Smooth muscle cell (in vitro differentiated cells): ENCODE data around the gene RNU6-8. TPM values are rescaled to one million over a fixed set of nuclear protein-coding genes. Genes with fewer than 3 reads are reported as not detected.

ENCODE experiments used
- DNase-seq: peaks from one replicate; lab custom pipeline; 2025; ENCODE audit not compliant: unreplicated experiment; lab: John Stamatoyannopoulos, UW
- H2AFZ ChIP-seq: fragments of 200-600 bp; sonication (generic); 2 replicates; pipeline ENCODE4 v1.6.0; 2016; ENCODE audit warnings: antibody characterized with exemption, low read depth, mild to moderate bottlenecking
- H3F3A ChIP-seq: fragments of 200-600 bp; sonication (generic); 2 replicates; pipeline ENCODE4 v1.6.0; 2017; ENCODE audit warnings: antibody characterized with exemption, low read depth
- H3K27ac ChIP-seq: fragments of 200-600 bp; sonication (generic); 2 replicates; pipeline ENCODE4 v1.5.1; 2016; ENCODE audit warnings: low read depth, mild to moderate bottlenecking
- H3K27me3 ChIP-seq: fragments of 200-600 bp; sonication (generic); 2 replicates; pipeline ENCODE4 v1.6.1; 2016; ENCODE audit warnings: low read depth, mild to moderate bottlenecking
- H3K36me3 ChIP-seq: fragments of 200-600 bp; sonication (generic); 2 replicates; pipeline ENCODE4 v1.5.1; 2016; ENCODE audit warnings: low read depth
- H3K4me1 ChIP-seq: fragments of 200-600 bp; sonication (generic); 2 replicates; pipeline ENCODE4 v1.5.1; 2016; ENCODE audit warnings: low read depth
- H3K4me2 ChIP-seq: fragments of 200-600 bp; sonication (generic); 2 replicates; pipeline ENCODE4 v1.6.0; 2016; ENCODE audit warnings: mild to moderate bottlenecking
- H3K4me3 ChIP-seq: fragments of 200-600 bp; sonication (generic); 2 replicates; pipeline ENCODE4 v1.5.1; 2016; ENCODE audit warnings: mild to moderate bottlenecking
- H3K79me2 ChIP-seq: fragments of 200-600 bp; sonication (generic); 2 replicates; pipeline ENCODE4 v1.6.0; 2016; ENCODE audit warnings: low read depth, mild to moderate bottlenecking
- H3K9ac ChIP-seq: fragments of 200-600 bp; sonication (generic); 2 replicates; pipeline ENCODE4 v1.6.0; 2016; ENCODE audit warnings: low read depth
- H3K9me3 ChIP-seq: fragments of 200-600 bp; sonication (generic); replicated peaks from 2 replicates; pipeline ENCODE4 v1.5.1; 2016; ENCODE audit warnings: low read depth
- H4K20me1 ChIP-seq: fragments of 200-600 bp; sonication (generic); 2 replicates; pipeline ENCODE4 v1.6.0; 2016; ENCODE audit warnings: low read depth
- WGBS: methylation state at CpG from one replicate; pipeline ENCODE4 v1.1.7; 2016; ENCODE audit warnings: low lambda C conversion rate; 5-methylcytosine and 5-hydroxymethylcytosine counted together
- polyA plus RNA-seq: library from polyadenylated mRNA; unstranded; fragments of >200 nt; fragmentation: Nextera tagmentation; extraction: Ambion mirVana; gene quantifications from 2 replicates; pipeline ENCODE4 v1.2.1, GENCODE V29; 2016
- total RNA-seq: library from RNA; depleted of rRNA; stranded (reverse); fragments of >200 nt; gene quantifications from 2 replicates; pipeline ENCODE4 v1.2.3, GENCODE V29; 2014
- TF ChIP-seq, protein P1 (sequence below): fragments of 200-600 bp; sonication (generic); IDR thresholded peaks from 2 replicates; pipeline ENCODE4 v1.5.1; 2017; ENCODE audit warnings: borderline replicate concordance, mild to moderate bottlenecking, antibody characterized with exemption; ENCODE audit not compliant: insufficient read depth, poor library complexity, severe bottlenecking

The RNU6-8 gene
- not detected in 2 replicates for total RNA-seq
- not detected in 2 replicates for polyA plus RNA-seq

DNA sequence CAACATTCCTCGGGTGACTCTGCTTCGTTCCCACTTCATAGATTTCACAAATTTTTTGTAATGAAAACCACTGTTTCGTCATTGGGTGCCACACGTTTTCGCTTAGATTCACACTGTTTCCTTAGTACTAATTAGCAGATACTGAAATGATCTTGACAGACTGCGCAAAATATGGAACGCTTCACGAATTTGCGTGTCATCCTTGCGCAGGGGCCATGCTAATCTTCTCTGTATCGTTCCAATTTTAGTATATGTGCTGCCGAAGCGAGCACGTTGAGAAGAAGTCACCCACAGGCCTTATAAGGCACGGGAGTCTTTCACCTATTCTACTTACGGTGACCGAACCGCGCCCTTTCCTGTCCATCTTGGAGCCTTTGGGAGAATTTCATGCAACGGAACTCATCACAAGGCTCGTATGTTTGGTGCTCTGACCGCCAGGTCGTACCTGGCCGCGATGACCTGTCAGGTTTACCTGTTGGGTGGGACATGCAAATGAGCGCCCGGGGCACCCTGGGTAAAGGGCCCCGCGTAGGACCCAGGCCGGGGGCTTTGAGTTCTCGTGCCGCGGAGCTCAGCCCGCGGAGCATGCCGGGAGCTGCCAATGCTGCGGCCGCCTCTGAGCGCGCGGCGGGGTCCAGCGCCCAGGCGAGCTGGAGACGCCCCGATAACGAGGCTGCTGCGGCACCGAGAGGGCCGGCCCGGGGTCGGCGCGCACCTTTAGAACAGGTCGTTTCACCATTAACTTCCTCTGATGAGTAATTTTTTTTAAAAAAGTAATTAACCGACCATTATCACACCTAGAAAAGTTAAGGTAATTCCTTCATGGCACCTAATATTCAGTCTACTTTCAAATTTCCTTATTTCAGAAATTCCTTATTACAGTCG, at the start of gene RNU6-8:
Gene RNU6-8, minus strand, starts transcription at position 272 of the 885 bp plus-strand sequence.
- TF ChIP-seq, protein P1, sequence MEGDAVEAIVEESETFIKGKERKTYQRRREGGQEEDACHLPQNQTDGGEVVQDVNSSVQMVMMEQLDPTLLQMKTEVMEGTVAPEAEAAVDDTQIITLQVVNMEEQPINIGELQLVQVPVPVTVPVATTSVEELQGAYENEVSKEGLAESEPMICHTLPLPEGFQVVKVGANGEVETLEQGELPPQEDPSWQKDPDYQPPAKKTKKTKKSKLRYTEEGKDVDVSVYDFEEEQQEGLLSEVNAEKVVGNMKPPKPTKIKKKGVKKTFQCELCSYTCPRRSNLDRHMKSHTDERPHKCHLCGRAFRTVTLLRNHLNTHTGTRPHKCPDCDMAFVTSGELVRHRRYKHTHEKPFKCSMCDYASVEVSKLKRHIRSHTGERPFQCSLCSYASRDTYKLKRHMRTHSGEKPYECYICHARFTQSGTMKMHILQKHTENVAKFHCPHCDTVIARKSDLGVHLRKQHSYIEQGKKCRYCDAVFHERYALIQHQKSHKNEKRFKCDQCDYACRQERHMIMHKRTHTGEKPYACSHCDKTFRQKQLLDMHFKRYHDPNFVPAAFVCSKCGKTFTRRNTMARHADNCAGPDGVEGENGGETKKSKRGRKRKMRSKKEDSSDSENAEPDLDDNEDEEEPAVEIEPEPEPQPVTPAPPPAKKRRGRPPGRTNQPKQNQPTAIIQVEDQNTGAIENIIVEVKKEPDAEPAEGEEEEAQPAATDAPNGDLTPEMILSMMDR, result no peak
- no peaks in the 10 kb centered on the region for H3K9me3 ChIP-seq

DNA sequence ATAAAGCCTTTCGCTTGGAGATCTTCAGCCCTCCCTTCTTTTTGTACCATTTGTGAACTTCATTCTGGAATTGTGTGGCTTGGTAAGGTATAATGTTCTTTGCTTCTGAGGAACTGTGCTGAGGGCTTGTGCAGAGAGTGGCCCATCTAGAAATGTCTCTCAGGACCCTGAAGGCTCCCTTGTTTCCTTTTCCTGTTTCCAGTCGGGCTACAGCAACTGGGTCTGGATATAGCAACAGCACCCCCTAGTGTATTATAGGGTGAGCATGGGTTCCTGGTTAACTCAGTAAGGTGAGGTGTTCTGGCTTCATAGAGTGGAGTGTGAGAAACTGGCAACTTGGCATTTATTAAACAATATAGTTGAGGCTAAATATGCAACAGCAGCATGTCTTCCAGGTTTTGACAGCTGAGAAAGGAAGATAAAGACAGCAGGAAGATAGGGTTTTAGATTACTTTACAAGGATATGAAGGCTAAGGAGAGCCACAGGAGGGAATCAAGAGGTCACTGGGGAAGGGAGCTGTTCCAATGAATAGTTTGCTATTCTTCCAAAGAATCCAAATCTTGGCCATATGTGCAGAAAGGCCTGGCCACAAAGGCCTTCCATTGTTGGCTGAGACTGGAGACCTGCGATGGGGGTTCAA, 49.1 kb upstream of the RNU6-8 start:
- H3K79me2 ChIP-seq, result no peaks in the 10 kb centered on the region
- TF ChIP-seq, protein P1, result peak; percentile 81
- H3F3A ChIP-seq, result no peaks in the 10 kb centered on the region
- peaks cover 11% of the 10 kb centered on the region for H3K4me1 ChIP-seq
- H3K9me3 ChIP-seq, result no peaks in the 10 kb centered on the region
- no peaks in the 10 kb centered on the region for H3K36me3 ChIP-seq
- H2AFZ ChIP-seq, result peak overlapping the region; percentile 86
- H3K27me3 ChIP-seq, result no peaks in the 10 kb centered on the region
- 63% methylated on average over 3 of the region's 3 CpGs for WGBS
- no peaks in the 10 kb centered on the region for H4K20me1 ChIP-seq
- H3K9ac ChIP-seq, result no peak overlapping the region
- H3K4me3 ChIP-seq, result no peak overlapping the region
- no peak overlapping the region for H3K4me2 ChIP-seq
- no peak overlapping the region for H3K27ac ChIP-seq
- no peak for DNase-seq

More for the DNA sequence above, at the start of gene RNU6-8:
- Histone ChIP-seq H3K27me3 (no peaks in the 10 kb centered on the region), H3K79me2 (no peaks in the 10 kb centered on the region), H3F3A (peaks cover 10% of the 10 kb centered on the region), H3K27ac (peak within 1 kb of the TSS; percentile 93), H3K36me3 (no peaks in the 10 kb centered on the region), H2AFZ (peak within 1 kb of the TSS; percentile 98), H3K4me1 (no peaks in the 10 kb centered on the region), H4K20me1 (no peaks in the 10 kb centered on the region), H3K9ac (peak within 1 kb of the TSS; percentile 99), H3K4me2 (peak within 1 kb of the TSS; percentile 93), H3K4me3 (peak within 1 kb of the TSS; percentile 80)
- under 1% methylated on average over 57 of the region's 57 CpGs for WGBS
- peak; percentile 85 for DNase-seq

DNA sequence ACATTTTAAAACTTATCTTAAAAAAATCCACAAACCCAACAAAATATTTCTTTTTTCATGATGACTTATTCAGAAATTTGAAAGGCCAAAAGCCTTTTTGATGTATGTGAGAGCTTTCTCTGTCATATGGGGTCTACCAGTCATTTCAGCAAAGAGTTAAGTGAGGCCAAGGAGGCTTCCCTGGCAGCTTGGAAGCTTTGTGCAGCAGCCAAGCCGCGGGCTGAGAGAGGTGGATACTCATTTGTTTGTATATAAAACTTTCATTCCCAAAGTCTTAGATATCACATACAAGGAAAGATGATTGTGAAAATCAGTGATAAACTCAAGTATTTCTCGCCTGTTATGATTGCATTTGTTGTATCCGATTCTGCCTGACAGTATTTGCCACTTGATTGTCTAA, 48.5 kb upstream of the RNU6-8 start:
- Histone ChIP-seq H3F3A (no peaks in the 10 kb centered on the region), H3K9me3 (no peaks in the 10 kb centered on the region), H4K20me1 (no peaks in the 10 kb centered on the region), H3K9ac (no peak overlapping the region), H2AFZ (peak overlapping the region; percentile 86), H3K27me3 (no peaks in the 10 kb centered on the region), H3K4me1 (peaks cover 11% of the 10 kb centered on the region), H3K36me3 (no peaks in the 10 kb centered on the region), H3K79me2 (no peaks in the 10 kb centered on the region), H3K27ac (no peak overlapping the region), H3K4me3 (no peak overlapping the region), H3K4me2 (no peak overlapping the region)
- WGBS, result 81% methylated on average over 4 of the region's 4 CpGs
- no peak for DNase-seq
- TF ChIP-seq, protein P1, result no peak
